Suprapubic skin (tissue), 4 donors: Measurements from ENCODE around the gene TBATA. TPM values are rescaled to one million over a fixed set of nuclear protein-coding genes. Genes with fewer than 3 reads are reported as not detected.
A peak's percentile ranks its signal among the peaks of the same experiment; 100 is the strongest.

Source experiments
- DNase-seq, 2 donors: peaks; one replicate each; pipeline ENCODE4 v3.0.0-alpha.2; 2019; ENCODE audit warnings: low spot score in 2 of 2
- H3K27ac ChIP-seq: fragments of 200-600 bp; sonication (generic); one replicate; pipeline ENCODE4 v1.5.1; 2019
- H3K27me3 ChIP-seq: fragments of 200-600 bp; sonication (generic); one replicate; pipeline ENCODE4 v1.5.1; 2019
- H3K36me3 ChIP-seq: fragments of 200-600 bp; sonication (generic); one replicate; pipeline ENCODE4 v1.5.1; 2019
- H3K4me1 ChIP-seq: fragments of 200-600 bp; sonication (generic); one replicate; pipeline ENCODE4 v1.5.1; 2019
- H3K4me3 ChIP-seq: fragments of 200-600 bp; sonication (generic); one replicate; pipeline ENCODE4 v1.5.1; 2019; ENCODE audit warnings: mild to moderate bottlenecking
- H3K9me3 ChIP-seq: fragments of 200-600 bp; sonication (generic); one replicate; pipeline ENCODE4 v1.5.1; 2019
- EP300 ChIP-seq: sonication (generic); formaldehyde crosslinking; IDR thresholded peaks from one replicate; pipeline ENCODE4 v1.6.1; 2017; ENCODE audit warnings: antibody characterized with exemption
- POLR2A ChIP-seq, 2 donors: fragments of 450-650 bp; IDR thresholded peaks; one replicate each; pipeline ENCODE4 v1.6.1; 2017; ENCODE audit warnings: antibody characterized with exemption in 2 of 2, mild to moderate bottlenecking in 2 of 2, moderate library complexity in 2 of 2
- POLR2AphosphoS5 ChIP-seq, 3 donors: sonication (generic); formaldehyde crosslinking; IDR thresholded peaks; one replicate each; pipeline ENCODE4 v1.6.1; 2017; ENCODE audit warnings: antibody characterized with exemption in 3 of 3
- WGBS: methylation state at CpG from one replicate; pipeline ENCODE4 v1.1.5; 2018; 5-methylcytosine and 5-hydroxymethylcytosine counted together
- total RNA-seq, 4 donors: library from RNA; depleted of rRNA; stranded (reverse); fragments of >200 nt; gene quantifications; one replicate each; pipeline ENCODE4 v1.1.0, GENCODE V29; 2016
- TF ChIP-seq, protein P1 (sequence below), 2 donors: fragments of 200-600 bp in 1 of 2; fragments of 450-650 bp in 1 of 2; sonication (generic) in 1 of 2; IDR thresholded peaks; one replicate each; pipeline ENCODE4 v1.5.1; 2016 to 2019; ENCODE audit warnings: antibody characterized with exemption in 2 of 2, mild to moderate bottlenecking in 1 of 2, moderate library complexity in 1 of 2

The TBATA gene
- total RNA-seq, 4 donors from 2014 or later: 0.68 TPM; not detected in 3

DNA sequence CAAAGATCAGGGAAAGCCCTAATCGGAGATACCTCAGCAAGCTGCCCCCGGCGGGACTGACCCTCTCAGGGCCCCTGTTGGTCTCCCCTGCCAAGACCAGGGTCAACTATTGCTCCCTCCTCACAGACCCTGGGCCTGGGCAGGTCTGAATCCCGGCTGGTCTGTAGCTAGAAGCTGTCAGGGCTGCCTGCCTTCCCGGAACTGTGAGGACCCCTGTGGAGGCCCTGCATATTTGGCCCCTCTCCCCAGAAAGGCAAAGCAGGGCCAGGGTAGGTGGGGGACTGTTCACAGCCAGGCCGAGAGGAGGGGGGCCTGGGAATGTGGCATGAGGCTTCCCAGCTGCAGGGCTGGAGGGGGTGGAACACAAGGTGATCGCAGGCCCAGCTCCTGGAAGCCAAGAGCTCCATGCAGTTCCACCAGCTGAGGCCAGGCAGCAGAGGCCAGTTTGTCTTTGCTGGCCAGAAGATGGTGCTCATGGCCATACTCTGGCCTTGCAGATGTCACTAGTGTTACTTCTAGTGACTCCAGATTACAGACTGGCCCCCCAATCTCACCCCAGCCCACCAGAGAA lies 24.1 kb downstream of the TBATA start:
- Histone ChIP-seq H3K36me3 (no peaks in the 10 kb centered on the region), H3K27ac (no peak overlapping the region), H3K4me3 (no peak overlapping the region), H3K27me3 (peaks cover 8% of the 10 kb centered on the region), H3K4me1 (peaks cover 3% of the 10 kb centered on the region), H3K9me3 (no peaks in the 10 kb centered on the region)
- DNase-seq: peak in 1 of 2 donors; percentile 54
- WGBS: 83% methylated on average over 3 of the region's 7 CpGs
- TF ChIP-seq, protein P1, sequence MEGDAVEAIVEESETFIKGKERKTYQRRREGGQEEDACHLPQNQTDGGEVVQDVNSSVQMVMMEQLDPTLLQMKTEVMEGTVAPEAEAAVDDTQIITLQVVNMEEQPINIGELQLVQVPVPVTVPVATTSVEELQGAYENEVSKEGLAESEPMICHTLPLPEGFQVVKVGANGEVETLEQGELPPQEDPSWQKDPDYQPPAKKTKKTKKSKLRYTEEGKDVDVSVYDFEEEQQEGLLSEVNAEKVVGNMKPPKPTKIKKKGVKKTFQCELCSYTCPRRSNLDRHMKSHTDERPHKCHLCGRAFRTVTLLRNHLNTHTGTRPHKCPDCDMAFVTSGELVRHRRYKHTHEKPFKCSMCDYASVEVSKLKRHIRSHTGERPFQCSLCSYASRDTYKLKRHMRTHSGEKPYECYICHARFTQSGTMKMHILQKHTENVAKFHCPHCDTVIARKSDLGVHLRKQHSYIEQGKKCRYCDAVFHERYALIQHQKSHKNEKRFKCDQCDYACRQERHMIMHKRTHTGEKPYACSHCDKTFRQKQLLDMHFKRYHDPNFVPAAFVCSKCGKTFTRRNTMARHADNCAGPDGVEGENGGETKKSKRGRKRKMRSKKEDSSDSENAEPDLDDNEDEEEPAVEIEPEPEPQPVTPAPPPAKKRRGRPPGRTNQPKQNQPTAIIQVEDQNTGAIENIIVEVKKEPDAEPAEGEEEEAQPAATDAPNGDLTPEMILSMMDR (IDR thresholded peaks at IDR 0.05): no peak
- no peak for TF ChIP-seq POLR2AphosphoS5 (IDR thresholded peaks at IDR 0.05)
- TF ChIP-seq EP300: no peak
- no peak for TF ChIP-seq POLR2A (IDR thresholded peaks at IDR 0.05)

DNA sequence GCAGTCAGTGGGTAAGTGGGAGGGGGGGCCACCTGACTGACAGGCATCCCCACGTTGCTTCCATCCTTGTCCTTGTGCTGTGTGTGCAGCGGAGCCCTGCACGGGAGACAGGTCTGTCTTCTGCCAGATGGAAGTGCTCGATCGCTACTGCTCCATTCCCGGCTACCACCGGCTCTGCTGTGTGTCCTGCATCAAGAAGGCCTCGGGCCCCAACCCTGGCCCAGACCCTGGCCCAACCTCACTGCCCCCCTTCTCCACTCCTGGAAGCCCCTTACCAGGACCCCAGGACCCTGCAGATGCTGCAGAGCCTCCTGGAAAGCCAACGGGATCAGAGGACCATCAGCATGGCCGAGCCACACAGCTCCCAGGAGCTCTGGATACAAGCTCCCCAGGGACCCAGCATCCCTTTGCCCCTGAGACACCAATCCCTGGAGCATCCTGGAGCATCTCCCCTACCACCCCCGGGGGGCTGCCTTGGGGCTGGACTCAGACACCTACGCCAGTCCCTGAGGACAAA lies 24.8 kb downstream of the TBATA start:
- Histone ChIP-seq H3K27me3 (peaks cover 8% of the 10 kb centered on the region), H3K4me1 (peaks cover 3% of the 10 kb centered on the region), H3K4me3 (no peak overlapping the region), H3K27ac (no peak overlapping the region), H3K9me3 (no peaks in the 10 kb centered on the region), H3K36me3 (no peaks in the 10 kb centered on the region)
- DNase-seq: peak in 1 of 2 donors; percentile 59
- no peak for TF ChIP-seq POLR2AphosphoS5 (IDR thresholded peaks at IDR 0.05)
- TF ChIP-seq, protein P1 (IDR thresholded peaks at IDR 0.05): no peak
- TF ChIP-seq EP300: no peak
- no peak for TF ChIP-seq POLR2A (IDR thresholded peaks at IDR 0.05)
- WGBS: 76% methylated on average over 6 of the region's 12 CpGs

DNA sequence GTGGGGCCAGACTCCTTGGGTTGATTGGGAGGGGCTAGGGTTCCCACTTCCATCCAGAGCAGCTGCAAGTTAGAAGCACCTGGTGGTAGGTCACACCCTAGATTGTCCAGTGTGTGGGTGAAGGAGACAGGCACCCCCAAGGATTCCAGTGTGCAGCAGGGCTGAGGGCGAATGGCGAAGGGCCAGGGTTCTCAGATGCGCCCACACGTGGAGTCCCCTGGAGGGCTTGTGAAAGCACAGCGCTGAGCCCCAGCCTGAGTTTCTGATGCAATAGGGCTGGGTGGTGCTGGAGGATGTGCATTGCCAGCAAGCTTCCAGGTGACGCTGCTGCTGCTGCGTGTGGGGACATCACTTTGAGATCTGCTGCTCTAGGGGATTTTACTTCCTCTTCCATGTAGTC lies 25.4 kb downstream of the TBATA start:
- TF ChIP-seq POLR2A (IDR thresholded peaks at IDR 0.05) (no peak), EP300 (no peak), POLR2AphosphoS5 (IDR thresholded peaks at IDR 0.05) (no peak)
- TF ChIP-seq, protein P1 (IDR thresholded peaks at IDR 0.05): no peak
- DNase-seq: peak in 1 of 2 donors; percentile 48
- H3K4me3 ChIP-seq: no peak overlapping the region
- peaks cover 3% of the 10 kb centered on the region for H3K4me1 ChIP-seq
- peaks cover 8% of the 10 kb centered on the region for H3K27me3 ChIP-seq
- no peak overlapping the region for H3K27ac ChIP-seq
- 59% methylated on average over 5 of the region's 7 CpGs for WGBS
- H3K36me3 ChIP-seq: no peaks in the 10 kb centered on the region
- H3K9me3 ChIP-seq: no peaks in the 10 kb centered on the region

DNA sequence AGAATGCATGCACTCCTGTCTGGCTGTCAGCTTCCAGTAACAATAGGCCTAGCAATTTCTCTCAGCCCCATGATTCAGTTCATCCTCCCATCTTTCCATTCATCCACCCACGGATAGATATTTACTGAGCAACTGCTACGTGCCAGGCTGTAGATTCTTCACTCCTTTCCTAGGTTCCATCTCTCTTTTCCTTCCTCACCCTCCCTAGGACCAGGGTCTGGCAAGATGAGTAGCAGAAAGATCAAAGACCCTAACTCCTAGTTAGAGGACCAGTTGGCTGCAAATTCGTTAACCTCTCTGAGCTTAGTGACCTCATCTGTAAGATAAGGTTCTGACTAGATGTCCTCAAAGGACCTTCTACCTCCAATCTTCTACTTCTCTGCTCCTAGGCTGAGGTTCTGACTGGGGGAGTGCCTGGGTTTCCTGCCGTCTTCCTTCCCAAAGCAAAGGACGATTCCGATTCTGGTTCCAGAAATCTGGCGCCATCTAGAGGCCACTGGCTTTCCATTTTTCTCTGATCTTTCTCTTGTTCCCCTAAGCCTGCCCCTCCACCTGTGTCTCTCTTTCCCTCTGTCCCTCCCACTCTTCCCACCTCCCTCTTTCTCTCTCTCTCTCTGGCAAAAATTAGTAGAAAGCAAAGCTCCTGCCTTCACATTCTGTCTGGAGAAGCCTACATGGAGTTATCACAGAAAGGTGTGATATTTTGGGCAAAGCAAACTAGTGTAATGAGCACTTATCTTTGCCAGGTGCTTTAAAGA lies 26.2 kb downstream of the TBATA start:
- Histone ChIP-seq H3K27me3 (peaks cover 8% of the 10 kb centered on the region), H3K4me3 (no peak overlapping the region), H3K36me3 (no peaks in the 10 kb centered on the region), H3K27ac (no peak overlapping the region), H3K9me3 (no peaks in the 10 kb centered on the region), H3K4me1 (peaks cover 3% of the 10 kb centered on the region)
- DNase-seq: peak in 1 of 2 donors; percentile 75
- 35% methylated on average over 7 of the region's 7 CpGs for WGBS
- no peak for TF ChIP-seq EP300
- TF ChIP-seq, protein P1 (IDR thresholded peaks at IDR 0.05): peak; percentile 42 to 62

DNA sequence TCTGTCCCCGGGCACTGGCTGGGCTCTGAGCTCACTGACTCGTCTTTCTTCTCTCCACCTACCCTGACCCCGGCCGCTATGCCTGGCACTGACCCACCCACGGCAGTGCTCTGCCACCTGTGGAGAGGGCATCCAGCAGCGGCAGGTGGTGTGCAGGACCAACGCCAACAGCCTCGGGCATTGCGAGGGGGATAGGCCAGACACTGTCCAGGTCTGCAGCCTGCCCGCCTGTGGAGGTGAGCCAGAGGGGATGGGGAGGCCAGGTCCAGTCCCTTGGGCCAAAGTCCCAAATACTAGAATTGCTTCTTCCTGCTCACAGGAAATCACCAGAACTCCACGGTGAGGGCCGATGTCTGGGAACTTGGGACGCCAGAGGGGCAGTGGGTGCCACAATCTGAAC lies 27.3 kb downstream of the TBATA start:
- H3K9me3 ChIP-seq: no peaks in the 10 kb centered on the region
- H3K36me3 ChIP-seq: no peaks in the 10 kb centered on the region
- no peak overlapping the region for H3K4me3 ChIP-seq
- no peak for DNase-seq
- no peak overlapping the region for H3K27ac ChIP-seq
- peaks cover 3% of the 10 kb centered on the region for H3K4me1 ChIP-seq
- no peak for TF ChIP-seq POLR2AphosphoS5 (IDR thresholded peaks at IDR 0.05)
- no peak for TF ChIP-seq POLR2A (IDR thresholded peaks at IDR 0.05)
- no peak for TF ChIP-seq EP300
- TF ChIP-seq, protein P1 (IDR thresholded peaks at IDR 0.05): no peak
- WGBS: 82% methylated on average over 13 of the region's 13 CpGs
- H3K27me3 ChIP-seq: peaks cover 8% of the 10 kb centered on the region
